K562 (cell line): Measurements from ENCODE around the gene PLXNA2.

ENCODE experiments used
- ARNT ChIP-seq, 2 experiments: fragments of 450-650 bp; IDR thresholded peaks; 2 replicates each; pipeline ENCODE4 v1.6.1; 2016; ENCODE audit warnings: mild to moderate bottlenecking in 1 of 2
- CBFB ChIP-seq: sonication (generic); formaldehyde crosslinking; IDR thresholded peaks from 2 replicates; pipeline ENCODE4 v1.4.0; 2020; ENCODE audit warnings: mild to moderate bottlenecking, missing genetic modification reagents
- EGR1 ChIP-seq: fragments of 450-650 bp; conservative IDR thresholded peaks from 2 replicates; pipeline ENCODE4 v1.6.1; 2017; ENCODE audit warnings: mild to moderate bottlenecking
- ETV6 ChIP-seq, 3 experiments: fragments of 150-350 bp in 1 of 3; sonication (generic) in 1 of 3; formaldehyde crosslinking in 1 of 3; IDR thresholded peaks; 2 replicates each; pipeline versions ENCODE4 v1.6.1 to v1.8.0; 2014 to 2022; ENCODE audit warnings: borderline replicate concordance in 2 of 3, low read depth in 2 of 3, antibody characterized with exemption in 1 of 3, low read length in 1 of 3, mild to moderate bottlenecking in 1 of 3, missing genetic modification reagents in 1 of 3
- GABPB1 ChIP-seq: sonication (generic); formaldehyde crosslinking; IDR thresholded peaks from 2 replicates; pipeline ENCODE4 v1.8.0; 2022; ENCODE audit warnings: mild to moderate bottlenecking, missing genetic modification reagents
- RBM14 ChIP-seq: fragments of 200-400 bp; formaldehyde crosslinking; IDR thresholded peaks from 2 replicates; pipeline ENCODE4 v1.6.1; 2018; ENCODE audit warnings: low read depth, mild to moderate bottlenecking, low read length, moderate library complexity, borderline replicate concordance; ENCODE audit not compliant: insufficient read depth
- REST ChIP-seq, 2 experiments: fragments of 450-650 bp; formaldehyde crosslinking in 1 of 2; IDR thresholded peaks; 2 replicates each; pipeline versions ENCODE4 v1.4.0 to v1.6.1; 2014 to 2020; ENCODE audit warnings: mild to moderate bottlenecking in 2 of 2, borderline replicate concordance in 1 of 2, low read depth in 1 of 2
- SRF ChIP-seq, 2 experiments: fragments of 250-450, 450-650 bp in 1 of 2; sonication (Bioruptor Pico) in 1 of 2; sonication (generic) in 1 of 2; formaldehyde crosslinking; IDR thresholded peaks; 2 replicates each; pipeline versions ENCODE4 v1.5.0 to v1.5.1; 2020 to 2022; ENCODE audit warnings: mild to moderate bottlenecking in 1 of 2, missing genetic modification reagents in 1 of 2
- TBP ChIP-seq: optimal IDR thresholded peaks from 2 replicates; pipeline ENCODE3; 2011; ENCODE audit warnings: low read depth, low read length, improper control_type of control experiment
- ZBTB49 ChIP-seq: sonication (generic); formaldehyde crosslinking; IDR thresholded peaks from 2 replicates; pipeline ENCODE4 v1.8.0; 2022; ENCODE audit warnings: missing genetic modification reagents, mild to moderate bottlenecking, borderline replicate concordance

- TF ChIP-seq EGR1 (no peak), TBP (no peak), ZBTB49 (no peak), REST (IDR thresholded peaks at IDR 0.05; ENCODE audit: borderline replicate concordance) (no peak), REST (CRISPR knock-in tag; IDR thresholded peaks at IDR 0.05; ENCODE audit: low read depth) (no peak), RBM14 (no peak), ETV6 (IDR thresholded peaks at IDR 0.05; ENCODE audit: borderline replicate concordance in 1 of 2, low read depth in 2 of 2, low read length in 1 of 2) (no peak), ETV6 (CRISPR knock-in tag; IDR thresholded peaks at IDR 0.05; ENCODE audit: borderline replicate concordance) (no peak), ARNT (IDR thresholded peaks at IDR 0.05) (no peak), CBFB (no peak), GABPB1 (CRISPR knock-in tag) (no peak), SRF (CRISPR knock-in tag; IDR thresholded peaks at IDR 0.05) (no peak)
Observed at GRCh38 chr1:208058756-208059155, 185.4 kb downstream of the PLXNA2 start.
